ENCODE results near the gene TMEM52.

DNA sequence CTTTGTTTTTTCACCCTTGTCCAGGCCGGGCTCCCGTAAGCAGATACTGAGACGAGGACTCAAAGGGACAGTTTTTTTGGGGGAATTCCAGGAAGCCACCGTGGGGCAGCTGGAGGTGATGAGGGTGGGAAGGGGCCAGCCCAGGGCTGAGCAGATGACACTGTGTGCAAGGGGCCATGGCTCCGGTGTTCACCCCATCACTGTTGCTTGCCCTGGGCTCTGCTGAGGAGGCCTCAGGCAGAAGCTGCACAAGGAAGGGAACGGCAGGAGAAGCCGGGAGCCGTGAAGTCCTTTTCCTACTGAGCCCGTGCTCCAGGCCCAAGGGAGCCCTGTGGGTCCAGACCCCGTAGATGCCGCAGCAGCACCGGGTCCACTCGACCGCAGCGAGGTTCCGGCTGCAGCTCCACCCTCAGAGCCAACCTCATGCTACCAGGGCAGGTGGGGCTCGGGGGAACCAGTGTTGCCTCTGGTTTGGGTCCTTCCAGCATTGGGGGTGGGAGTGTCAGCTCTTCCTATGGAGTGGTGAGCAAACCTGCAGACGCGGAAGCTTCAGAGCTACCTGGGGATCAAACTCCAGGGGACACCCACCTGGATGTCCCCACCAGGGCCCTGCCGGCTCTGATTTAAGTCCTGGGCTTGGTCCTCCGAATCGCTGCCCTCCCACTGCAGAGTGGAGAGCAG lies 8.3 kb downstream of the TMEM52 start:
- no peak for TF ChIP-seq EZH2phosphoT487 (IDR thresholded peaks at IDR 0.05; ENCODE audit: insufficient read depth, low read depth)
- no peak for TF ChIP-seq EZH2 (IDR thresholded peaks at IDR 0.05; ENCODE audit: insufficient read depth, poor library complexity, severe bottlenecking)
